Panc1 (cell line): ENCODE results near the gene MORC3.

Experiments
- CTCF ChIP-seq: fragments of 450-650 bp; IDR thresholded peaks from 2 replicates; pipeline ENCODE4 v1.5.1; 2017; ENCODE audit warnings: mild to moderate bottlenecking
- POLR2AphosphoS5 ChIP-seq: IDR thresholded peaks from 2 replicates; pipeline ENCODE4 v1.6.1; 2012; ENCODE audit warnings: mild to moderate bottlenecking, low read depth, low read length, moderate library complexity
- TCF7L2 ChIP-seq: IDR thresholded peaks from 2 replicates; pipeline ENCODE4 v1.6.1; 2011; ENCODE audit warnings: mild to moderate bottlenecking, low read depth, low read length, inconsistent platforms

DNA sequence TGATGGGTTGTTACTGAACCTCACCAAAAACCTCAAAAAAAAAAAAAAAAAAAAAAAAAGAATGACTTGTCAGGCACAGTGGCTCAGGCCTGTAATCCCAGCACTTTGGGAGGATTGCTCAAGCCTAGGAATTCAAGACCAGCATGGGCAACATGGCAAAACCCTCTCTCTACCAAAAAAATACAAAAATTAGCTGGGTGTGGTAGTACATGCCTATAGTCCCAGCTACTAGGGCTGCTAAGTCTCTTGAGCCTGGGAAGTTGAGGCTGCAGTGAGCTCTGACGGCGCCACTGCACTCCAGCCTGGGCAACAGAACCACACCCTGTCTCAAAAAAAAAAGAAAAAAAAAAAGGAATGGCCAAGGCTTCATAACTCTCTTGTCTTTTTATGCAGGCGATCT is 76.3 kb downstream of the MORC3 start:
- TF ChIP-seq CTCF (no peak), POLR2AphosphoS5 (no peak), TCF7L2 (no peak)
